VCaP (cell line): ENCODE measurements around the gene ARHGAP4.

Experiments used
- H3K27ac ChIP-seq: fragments of 450-650 bp; 2 replicates; pipeline ENCODE4 v1.5.1; 2017
- CTCF ChIP-seq: fragments of 450-650 bp; conservative IDR thresholded peaks from 2 replicates; pipeline ENCODE4 v1.5.1; 2017; ENCODE audit warnings: mild to moderate bottlenecking, moderate library complexity

The ARHGAP4 gene

GRCh38 chrX:153953892-153954557, 28.0 kb upstream of the ARHGAP4 start:
- H3K27ac ChIP-seq, result no peak overlapping the region
- TF ChIP-seq CTCF, result no peak

- no peak overlapping the region for H3K27ac ChIP-seq
- TF ChIP-seq CTCF, result peak; percentile 90
These were observed 27.3 kb upstream of the ARHGAP4 start for GRCh38 chrX:153953342-153953830.

DNA sequence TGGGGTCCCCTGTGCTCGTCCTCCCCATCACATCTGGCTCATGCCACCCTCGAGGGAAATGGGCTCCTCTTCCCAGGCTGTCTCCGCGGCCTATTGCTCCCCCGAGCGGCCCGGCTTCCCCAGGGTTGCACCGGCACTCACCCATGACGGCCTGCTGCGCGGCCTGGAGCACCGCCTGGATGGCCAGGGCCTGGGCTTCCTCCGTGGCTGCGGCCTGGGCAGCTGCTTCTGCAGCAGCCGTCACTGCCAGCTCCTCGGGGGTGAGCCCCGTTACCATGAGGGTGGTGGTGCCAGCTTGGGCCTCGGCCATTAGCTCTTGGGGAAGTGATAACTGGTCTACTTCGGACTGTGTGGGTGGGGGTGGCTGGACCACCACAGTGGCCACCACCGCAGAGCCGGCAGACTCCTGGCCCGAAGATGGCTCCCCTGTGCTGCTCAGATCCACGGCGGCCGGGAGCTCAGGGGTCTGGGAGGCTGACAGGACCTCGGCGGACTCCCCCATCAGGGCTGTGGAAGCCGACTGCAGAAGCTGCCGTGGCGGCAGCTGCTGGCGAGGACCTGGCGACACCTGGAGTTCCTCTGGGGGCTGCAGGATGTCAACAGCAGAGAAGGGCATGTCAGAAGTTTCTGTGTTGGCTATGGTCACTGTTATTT, 26.4 kb upstream of the ARHGAP4 start:
- H3K27ac ChIP-seq, result no peak overlapping the region
- no peak for TF ChIP-seq CTCF

GRCh38 chrX:153951683-153952372, 25.8 kb upstream of the ARHGAP4 start:
- H3K27ac ChIP-seq, result no peak overlapping the region
- TF ChIP-seq CTCF, result no peak

- TF ChIP-seq CTCF, result no peak
- H3K27ac ChIP-seq, result no peak overlapping the region
These were observed 24.1 kb upstream of the ARHGAP4 start for GRCh38 chrX:153950127-153950526.

- TF ChIP-seq CTCF, result no peak
- H3K27ac ChIP-seq, result no peak overlapping the region
These were observed 23.1 kb upstream of the ARHGAP4 start for GRCh38 chrX:153948847-153949805.
